Left ventricle myocardium inferior (tissue), 1 donor: ENCODE data around the gene OSBPL5. TPM values are rescaled to one million over a fixed set of nuclear protein-coding genes. Genes with fewer than 3 reads are reported as not detected.
A peak's percentile ranks its signal among the peaks of the same experiment; 100 is the strongest.

ENCODE experiments used
- DNase-seq: peaks from one replicate; pipeline ENCODE4 v3.0.0-alpha.2; 2020
- H3K27ac ChIP-seq: fragments of 200-600 bp; replicated peaks from 2 replicates; pipeline ENCODE4 v1.8.0; 2021
- H3K27me3 ChIP-seq: fragments of 200-600 bp; 2 replicates; pipeline ENCODE4 v1.8.0; 2021; ENCODE audit warnings: low read depth
- H3K36me3 ChIP-seq: fragments of 200-600 bp; 2 replicates; pipeline ENCODE4 v1.8.0; 2021
- H3K4me1 ChIP-seq: fragments of 200-600 bp; 2 replicates; pipeline ENCODE4 v1.8.0; 2021
- H3K4me3 ChIP-seq: fragments of 200-600 bp; 2 replicates; pipeline ENCODE4 v1.8.0; 2021; ENCODE audit warnings: mild to moderate bottlenecking, moderate library complexity
- H3K9me3 ChIP-seq: fragments of 200-600 bp; replicated peaks from 2 replicates; pipeline ENCODE4 v1.8.0; 2021
- CTCF ChIP-seq: fragments of 200-600 bp; IDR thresholded peaks from 2 replicates; pipeline ENCODE4 v1.8.0; 2021; ENCODE audit warnings: antibody characterized with exemption, mild to moderate bottlenecking, borderline replicate concordance
- intact Hi-C: fragments of 100-400 bp; cut with micrococcal nuclease; formaldehyde crosslinking; loops from one replicate; pipeline ENCODE4 v1.11.0; 2022
- total RNA-seq: library from RNA; stranded (reverse); fragmentation: NEBNext Ultra II Directional; extraction: Animal tissue kit (Norgen Biotek cat#: 25700); gene quantifications from one replicate; pipeline ENCODE4 v1.2.1, GENCODE V29; 2021
- donor health status: DM: no; HTN: yes; CAD: no; lungs with severe emphysema.

The OSBPL5 gene
- total RNA-seq, 1 donor from 2014 or later: 11.4 TPM

- Histone ChIP-seq H3K36me3 (peaks cover 2% of the 10 kb centered on the region), H3K27ac (peak overlapping the region; percentile 84), H3K4me3 (peak overlapping the region; percentile 15), H3K4me1 (peaks cover 62% of the 10 kb centered on the region), H3K9me3 (no peaks in the 10 kb centered on the region), H3K27me3 (no peaks in the 10 kb centered on the region)
- no peak for DNase-seq
- TF ChIP-seq CTCF: no peak
- intact Hi-C loops: no loop called here
Observed at GRCh38 chr11:3146612-3147256, 18.4 kb downstream of the OSBPL5 start.

GRCh38 chr11:3145206-3145520 is 19.9 kb downstream of the OSBPL5 start:
- H3K4me1 ChIP-seq: peaks cover 51% of the 10 kb centered on the region
- no peaks in the 10 kb centered on the region for H3K27me3 ChIP-seq
- no peak for TF ChIP-seq CTCF
- intact Hi-C loops: no loop called here
- H3K27ac ChIP-seq: no peak overlapping the region
- no peaks in the 10 kb centered on the region for H3K9me3 ChIP-seq
- H3K4me3 ChIP-seq: no peak overlapping the region
- H3K36me3 ChIP-seq: no peaks in the 10 kb centered on the region
- DNase-seq: no peak

- Histone ChIP-seq H3K36me3 (no peaks in the 10 kb centered on the region), H3K9me3 (no peaks in the 10 kb centered on the region), H3K27me3 (no peaks in the 10 kb centered on the region), H3K4me1 (peaks cover 51% of the 10 kb centered on the region), H3K27ac (no peak overlapping the region), H3K4me3 (no peak overlapping the region)
- DNase-seq: no peak
- TF ChIP-seq CTCF: no peak
- intact Hi-C loops: no loop called here
Observed at GRCh38 chr11:3144296-3145205, 20.6 kb downstream of the OSBPL5 start.

GRCh38 chr11:3143136-3143880 is 21.8 kb downstream of the OSBPL5 start:
- Histone ChIP-seq H3K27me3 (no peaks in the 10 kb centered on the region), H3K9me3 (no peaks in the 10 kb centered on the region), H3K27ac (no peak overlapping the region), H3K36me3 (no peaks in the 10 kb centered on the region), H3K4me3 (no peak overlapping the region), H3K4me1 (peaks cover 51% of the 10 kb centered on the region)
- DNase-seq: no peak
- intact Hi-C loops: no loop called here
- no peak for TF ChIP-seq CTCF

- DNase-seq: no peak
Observed at GRCh38 chr11:3140291-3140603, 24.9 kb downstream of the OSBPL5 start.

More at GRCh38 chr11:3140291-3140603, 24.9 kb downstream of the OSBPL5 start:
- H3K4me1 ChIP-seq: peaks cover 48% of the 10 kb centered on the region
- no peaks in the 10 kb centered on the region for H3K27me3 ChIP-seq
- no peak overlapping the region for H3K4me3 ChIP-seq
- no peaks in the 10 kb centered on the region for H3K36me3 ChIP-seq
- H3K9me3 ChIP-seq: no peaks in the 10 kb centered on the region
- no peak for TF ChIP-seq CTCF
- no peak overlapping the region for H3K27ac ChIP-seq
- intact Hi-C loops: no loop called here
